Neuronal stem cell (in vitro differentiated cells): Measurements from ENCODE around the gene NEK5. TPM values are rescaled to one million over a fixed set of nuclear protein-coding genes. Genes with fewer than 3 reads are reported as not detected.
"Not testable (repeated sequence)": the region's sequence is repeated elsewhere in the genome, so short reads cannot be mapped to it uniquely, and the experiment has no call there.

Experiments
- DNase-seq: peaks from one replicate; pipeline ENCODE4 v3.0.0-alpha.2; 2013; ENCODE audit warnings: low spot score
- H2AFZ ChIP-seq: one replicate; pipeline ENCODE4 v1.6.1; 2013; ENCODE audit warnings: mild to moderate bottlenecking, low read length, inconsistent platforms
- H2AK5ac ChIP-seq: 2 replicates; pipeline ENCODE4 v1.6.1; 2013; ENCODE audit warnings: low read depth, mild to moderate bottlenecking, inconsistent platforms, low read length, moderate library complexity, mixed read lengths
- H2BK120ac ChIP-seq: 2 replicates; pipeline ENCODE4 v1.6.1; 2013; ENCODE audit warnings: low read depth, mild to moderate bottlenecking, inconsistent platforms, low read length, moderate library complexity, mixed read lengths
- H2BK12ac ChIP-seq: one replicate; pipeline ENCODE4 v1.6.1; 2013; ENCODE audit warnings: low read length, inconsistent platforms
- H2BK15ac ChIP-seq: 2 replicates; pipeline ENCODE4 v1.6.1; 2013; ENCODE audit warnings: mild to moderate bottlenecking, low read length, inconsistent platforms, mixed read lengths
- H2BK5ac ChIP-seq: one replicate; pipeline ENCODE4 v1.6.1; 2013; ENCODE audit warnings: inconsistent platforms, mild to moderate bottlenecking, low read length, moderate library complexity
- H3K14ac ChIP-seq: one replicate; pipeline ENCODE4 v1.6.1; 2013; ENCODE audit warnings: low read length, inconsistent platforms
- H3K18ac ChIP-seq: 2 replicates; pipeline ENCODE4 v1.6.1; 2013; ENCODE audit warnings: low read length, inconsistent platforms
- H3K23ac ChIP-seq: 2 replicates; pipeline ENCODE4 v1.6.1; 2013; ENCODE audit warnings: low read depth, mild to moderate bottlenecking, mixed read lengths, low read length, inconsistent platforms; ENCODE audit not compliant: poor library complexity
- H3K27ac ChIP-seq: replicated peaks from 3 replicates; pipeline ENCODE4 v1.5.1; 2013; ENCODE audit warnings: low read length, inconsistent platforms
- H3K27me3 ChIP-seq, 3 experiments: 2 replicates each; pipeline ENCODE4 v1.6.1; 2013; ENCODE audit warnings: low read length in 3 of 3, mild to moderate bottlenecking in 2 of 3, inconsistent platforms in 1 of 3, low read depth in 1 of 3, mixed read lengths in 1 of 3, moderate library complexity in 1 of 3; ENCODE audit not compliant: control insufficient read depth in 3 of 3, insufficient read depth in 3 of 3
- H3K36me3 ChIP-seq, 2 donors: replicated peaks in 1 of 2; 2 replicates each; pipeline ENCODE4 v1.6.1; 2013; ENCODE audit warnings: low read length in 2 of 2; ENCODE audit not compliant: control insufficient read depth in 2 of 2, insufficient read depth in 2 of 2
- H3K4ac ChIP-seq: 2 replicates; pipeline ENCODE4 v1.6.1; 2013; ENCODE audit warnings: inconsistent platforms, mild to moderate bottlenecking, low read length, moderate library complexity
- H3K4me1 ChIP-seq, 2 donors: 1 replicate in 1 of 2; 2 replicates in 1 of 2; pipeline ENCODE4 v1.6.1; 2013; ENCODE audit warnings: low read length in 2 of 2, low read depth in 1 of 2; ENCODE audit not compliant: control insufficient read depth in 2 of 2, insufficient read depth in 1 of 2
- H3K4me2 ChIP-seq: one replicate; pipeline ENCODE4 v1.6.1; 2013; ENCODE audit warnings: mild to moderate bottlenecking, low read length, inconsistent platforms; ENCODE audit not compliant: insufficient read depth, poor library complexity, severe bottlenecking
- H3K4me3 ChIP-seq, 2 donors: 2 replicates each; pipeline ENCODE4 v1.5.1; 2013; ENCODE audit warnings: low read length in 2 of 2, mild to moderate bottlenecking in 2 of 2, inconsistent platforms in 1 of 2, moderate library complexity in 1 of 2
- H3K79me1 ChIP-seq: one replicate; pipeline ENCODE4 v1.6.1; 2013; ENCODE audit warnings: low read depth, mild to moderate bottlenecking, inconsistent platforms, low read length, moderate library complexity
- H3K9ac ChIP-seq: one replicate; pipeline ENCODE4 v1.6.1; 2013; ENCODE audit warnings: mild to moderate bottlenecking, low read depth, low read length, inconsistent platforms; ENCODE audit not compliant: poor library complexity
- H3K9me3 ChIP-seq, 2 donors: replicated peaks in 1 of 2; 2 replicates each; pipeline versions ENCODE3 to v1.6.1; 2013; ENCODE audit warnings: low read length in 2 of 2, mild to moderate bottlenecking in 2 of 2, inconsistent platforms in 1 of 2, low read depth in 1 of 2, mixed read lengths in 1 of 2, moderate library complexity in 1 of 2; ENCODE audit not compliant: control insufficient read depth in 2 of 2, insufficient read depth in 1 of 2
- H4K8ac ChIP-seq: one replicate; pipeline ENCODE4 v1.6.1; 2013; ENCODE audit warnings: low read depth, mild to moderate bottlenecking, inconsistent platforms, low read length, moderate library complexity
- H4K91ac ChIP-seq: one replicate; pipeline ENCODE4 v1.6.1; 2013; ENCODE audit warnings: low read length, low read depth, mild to moderate bottlenecking, inconsistent platforms; ENCODE audit not compliant: poor library complexity
- WGBS, 2 donors: extraction: QIAGEN DNeasy Blood & Tissue Kit; methylation state at CpG; one replicate each; pipeline ENCODE4 v1.1.7; 2013; ENCODE audit warnings: missing lambda C conversion rate in 2 of 2, mixed read lengths in 1 of 2; ENCODE audit not compliant: insufficient read length in 2 of 2, insufficient replicate concordance in 1 of 2; ENCODE audit errors: extremely low coverage in 2 of 2; 5-methylcytosine and 5-hydroxymethylcytosine counted together
- polyA plus RNA-seq, 2 experiments: library from polyadenylated mRNA; stranded (reverse); fragments of 200-250 nt; gene quantifications; one replicate each; pipeline ENCODE4 v1.2.3, GENCODE V29; 2013

NEK5 gene, protein sequence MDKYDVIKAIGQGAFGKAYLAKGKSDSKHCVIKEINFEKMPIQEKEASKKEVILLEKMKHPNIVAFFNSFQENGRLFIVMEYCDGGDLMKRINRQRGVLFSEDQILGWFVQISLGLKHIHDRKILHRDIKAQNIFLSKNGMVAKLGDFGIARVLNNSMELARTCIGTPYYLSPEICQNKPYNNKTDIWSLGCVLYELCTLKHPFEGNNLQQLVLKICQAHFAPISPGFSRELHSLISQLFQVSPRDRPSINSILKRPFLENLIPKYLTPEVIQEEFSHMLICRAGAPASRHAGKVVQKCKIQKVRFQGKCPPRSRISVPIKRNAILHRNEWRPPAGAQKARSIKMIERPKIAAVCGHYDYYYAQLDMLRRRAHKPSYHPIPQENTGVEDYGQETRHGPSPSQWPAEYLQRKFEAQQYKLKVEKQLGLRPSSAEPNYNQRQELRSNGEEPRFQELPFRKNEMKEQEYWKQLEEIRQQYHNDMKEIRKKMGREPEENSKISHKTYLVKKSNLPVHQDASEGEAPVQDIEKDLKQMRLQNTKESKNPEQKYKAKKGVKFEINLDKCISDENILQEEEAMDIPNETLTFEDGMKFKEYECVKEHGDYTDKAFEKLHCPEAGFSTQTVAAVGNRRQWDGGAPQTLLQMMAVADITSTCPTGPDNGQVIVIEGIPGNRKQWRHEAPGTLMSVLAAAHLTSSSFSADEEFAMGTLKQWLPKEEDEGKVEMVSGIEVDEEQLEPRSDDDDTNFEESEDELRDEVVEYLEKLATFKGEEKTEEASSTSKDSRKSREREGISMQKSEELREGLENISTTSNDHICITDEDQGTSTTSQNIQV
- 0.18 TPM for polyA plus RNA-seq (2013, experiment 1 of 2)
- 0.18 TPM for polyA plus RNA-seq (2013, experiment 2 of 2)

- no CpG with 5 or more reads among the region's 71 CpGs for WGBS, 2 donors
Observed at GRCh38 chr13:52128714-52129700, at the start of gene NEK5. Gene NEK5 (minus strand): TSS chr13:52129073. CDS start chr13:52127482, 1,591 bp downstream.

GRCh38 chr13:52177276-52177675, 48.4 kb upstream of the NEK5 start:
- H3K4me2 ChIP-seq = no peak overlapping the region
- no CpG with 5 or more reads among the region's 2 CpGs for WGBS, 2 donors
- no peak overlapping the region for H2AFZ ChIP-seq
- no peak overlapping the region for H3K18ac ChIP-seq
- no peak overlapping the region for H2AK5ac ChIP-seq
- no peak overlapping the region for H2BK15ac ChIP-seq
- no peak overlapping the region for H4K8ac ChIP-seq
- no peak overlapping the region for H3K27ac ChIP-seq
- no peaks in the 10 kb centered on the region for H3K4me1 ChIP-seq
- no peak for DNase-seq
- H3K27me3 ChIP-seq = no peaks in the 10 kb centered on the region
- H3K23ac ChIP-seq = no peak overlapping the region
- peaks cover 2% of the 10 kb centered on the region for H3K79me1 ChIP-seq
- H4K91ac ChIP-seq = no peak overlapping the region
- H2BK5ac ChIP-seq = no peak overlapping the region
- no peak overlapping the region for H3K9ac ChIP-seq
- H2BK120ac ChIP-seq = no peak overlapping the region
- H3K4ac ChIP-seq = no peak overlapping the region
- H3K4me3 ChIP-seq = no peak overlapping the region
- no peak overlapping the region for H2BK12ac ChIP-seq
- H3K9me3 ChIP-seq = no peaks in the 10 kb centered on the region
- H3K14ac ChIP-seq = no peak overlapping the region
- H3K36me3 ChIP-seq = peaks cover 9 to 83% of the 10 kb centered on the region in 2 donors

More at GRCh38 chr13:52128714-52129700, at the start of gene NEK5:
- H3K9me3 ChIP-seq = peaks cover 2 to 9% of the 10 kb centered on the region in 2 donors
- H3K36me3 ChIP-seq = peaks cover 13 to 35% of the 10 kb centered on the region in 2 donors
- no peaks in the 10 kb centered on the region for H3K79me1 ChIP-seq
- no peak within 1 kb of the TSS for H3K14ac ChIP-seq
- no peak within 1 kb of the TSS for H2BK12ac ChIP-seq
- peak within 1 kb of the TSS; percentile 99 for H2AFZ ChIP-seq
- H4K8ac ChIP-seq = no peak within 1 kb of the TSS
- no peak within 1 kb of the TSS for H2BK15ac ChIP-seq
- H4K91ac ChIP-seq = no peak within 1 kb of the TSS
- H3K9ac ChIP-seq = peak within 1 kb of the TSS; percentile 50
- peak within 1 kb of the TSS; percentile 84 for H3K18ac ChIP-seq
- peak; percentile 73 for DNase-seq
- peak within 1 kb of the TSS; percentile 96 for H3K4me2 ChIP-seq
- no peak within 1 kb of the TSS for H3K27ac ChIP-seq
- no peak within 1 kb of the TSS for H2AK5ac ChIP-seq
- H3K4me1 ChIP-seq = peaks cover 3 to 7% of the 10 kb centered on the region in 2 donors
- no peaks in the 10 kb centered on the region for H3K27me3 ChIP-seq
- H2BK5ac ChIP-seq = no peak within 1 kb of the TSS
- H2BK120ac ChIP-seq = no peak within 1 kb of the TSS
- H3K23ac ChIP-seq = no peak within 1 kb of the TSS
- no peak within 1 kb of the TSS for H3K4ac ChIP-seq
- peak within 1 kb of the TSS; percentile 54 to 82 for H3K4me3 ChIP-seq

DNA sequence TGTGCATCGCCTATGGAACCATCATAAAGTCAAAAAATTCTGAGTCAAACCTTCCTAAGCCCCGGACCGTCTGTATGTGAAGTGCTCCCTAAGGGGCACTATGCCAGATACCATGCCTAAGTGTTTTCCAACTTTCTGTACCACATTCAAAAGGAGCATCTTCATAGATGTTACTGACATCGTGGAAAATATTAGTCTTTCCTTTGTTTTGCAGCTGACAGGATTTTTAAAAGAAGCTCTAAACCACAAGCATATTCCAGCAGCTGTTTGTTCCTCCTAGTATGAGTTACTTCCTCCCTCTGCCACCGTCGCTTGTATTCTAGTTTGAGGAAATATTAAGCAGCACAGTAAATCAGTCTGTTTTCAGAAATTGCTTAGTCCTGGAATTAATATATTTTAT, 45.1 kb upstream of the NEK5 start:
- H3K23ac ChIP-seq, H3K27me3 ChIP-seq, H3K4me3 ChIP-seq, H3K4me2 ChIP-seq, H4K8ac ChIP-seq, H2AFZ ChIP-seq, H3K79me1 ChIP-seq, H2BK5ac ChIP-seq, H2BK15ac ChIP-seq, H3K9ac ChIP-seq, H2BK120ac ChIP-seq, H3K4ac ChIP-seq, H2AK5ac ChIP-seq, H4K91ac ChIP-seq, H3K27ac ChIP-seq, H3K18ac ChIP-seq, H2BK12ac ChIP-seq, H3K4me1 ChIP-seq, H3K14ac ChIP-seq, DNase-seq, H3K9me3 ChIP-seq: not testable (repeated sequence)
- WGBS, 2 donors = no CpG with 5 or more reads among the region's 6 CpGs
- H3K36me3 ChIP-seq = peaks cover 6 to 91% of the 10 kb centered on the region in 2 donors
